Epithelial cell of proximal tubule (primary cell): ENCODE results near the gene GRAMD2B. TPM values are rescaled to one million over a fixed set of nuclear protein-coding genes. Genes with fewer than 3 reads are reported as not detected.
"Not testable (repeated sequence)": the region's sequence is repeated elsewhere in the genome, so short reads cannot be mapped to it uniquely, and the experiment has no call there.

ENCODE experiments used
- DNase-seq: peaks from one replicate; pipeline ENCODE4 v3.0.0-alpha.2; 2011; ENCODE audit warnings: low read depth
- H3K4me3 ChIP-seq: 2 replicates; pipeline ENCODE4 v1.5.1; 2011; ENCODE audit warnings: low read depth, mild to moderate bottlenecking, low read length
- CTCF ChIP-seq: conservative IDR thresholded peaks from 2 replicates; pipeline ENCODE4 v1.5.1; 2012; ENCODE audit warnings: low read depth, mild to moderate bottlenecking, low read length
- total RNA-seq: library from RNA; depleted of rRNA; stranded (reverse); fragments of >200 nt; gene quantifications from 2 replicates; pipeline ENCODE4 v1.2.3, GENCODE V29; 2015

GRAMD2B gene
- total RNA-seq, 1 donor from 2014 or later: 43.2 TPM

GRCh38 chr5:126514558-126515141 lies 91.4 kb downstream of the GRAMD2B start:
- DNase-seq: no peak
- no peak for TF ChIP-seq CTCF
- no peak overlapping the region for H3K4me3 ChIP-seq

GRCh38 chr5:126515337-126515736 lies 92.1 kb downstream of the GRAMD2B start:
- no peak for DNase-seq
- no peak overlapping the region for H3K4me3 ChIP-seq
- no peak for TF ChIP-seq CTCF

- H3K4me3 ChIP-seq: no peak overlapping the region
- TF ChIP-seq CTCF: no peak
- DNase-seq: no peak
Measured at GRCh38 chr5:126516133-126516532, 92.9 kb downstream of the GRAMD2B start.

GRCh38 chr5:126516852-126517251 lies 93.6 kb downstream of the GRAMD2B start:
- TF ChIP-seq CTCF: no peak

GRCh38 chr5:126519223-126519622 lies 96.0 kb downstream of the GRAMD2B start:
- not testable (repeated sequence) for DNase-seq, H3K4me3 ChIP-seq

More at GRCh38 chr5:126516852-126517251, 93.6 kb downstream of the GRAMD2B start:
- H3K4me3 ChIP-seq: no peak overlapping the region
- DNase-seq: no peak

- no peak for TF ChIP-seq CTCF
- DNase-seq: no peak
- no peak overlapping the region for H3K4me3 ChIP-seq
Measured at GRCh38 chr5:126519637-126520592, 96.7 kb downstream of the GRAMD2B start.

- no peak for TF ChIP-seq CTCF
Measured at GRCh38 chr5:126520593-126520953, 97.4 kb downstream of the GRAMD2B start.

More at GRCh38 chr5:126520593-126520953, 97.4 kb downstream of the GRAMD2B start:
- H3K4me3 ChIP-seq: no peak overlapping the region
- no peak for DNase-seq
